Tibial nerve (tissue), 4 donors: Measurements from ENCODE around the gene MPI.

ENCODE experiments used
- CTCF ChIP-seq, 5 experiments: fragments of 200-600 bp in 3 of 5; fragments of 450-650 bp in 2 of 5; sonication (generic) in 3 of 5; IDR thresholded peaks; one replicate each; pipeline ENCODE4 v1.5.1; 2016 to 2019; ENCODE audit warnings: antibody characterized with exemption in 5 of 5, mild to moderate bottlenecking in 3 of 5, moderate library complexity in 2 of 5
- EP300 ChIP-seq, 2 donors: sonication (generic); formaldehyde crosslinking; IDR thresholded peaks; one replicate each; pipeline ENCODE4 v1.6.1; 2017; ENCODE audit warnings: antibody characterized with exemption in 2 of 2, mild to moderate bottlenecking in 1 of 2
- POLR2A ChIP-seq, 2 donors: fragments of 450-650 bp; IDR thresholded peaks; one replicate each; pipeline ENCODE4 v1.6.1; 2017; ENCODE audit warnings: antibody characterized with exemption in 2 of 2, mild to moderate bottlenecking in 2 of 2, moderate library complexity in 2 of 2

GRCh38 chr15:74854453-74855022 is 35.3 kb upstream of the MPI start:
- TF ChIP-seq POLR2A (IDR thresholded peaks at IDR 0.05) = no peak
- TF ChIP-seq CTCF (IDR thresholded peaks at IDR 0.05) = no peak
- no peak for TF ChIP-seq EP300 (IDR thresholded peaks at IDR 0.05)
